ENCODE measurements around the gene STAMBP. TPM values are rescaled to one million over a fixed set of nuclear protein-coding genes. Genes with fewer than 3 reads are reported as not detected.
"Not testable (repeated sequence)": the region's sequence is repeated elsewhere in the genome, so short reads cannot be mapped to it uniquely, and the experiment has no call there.

Gene STAMBP
- total and polyA plus RNA-seq, 9 of the 15 experiments (the other 6 are each of a cell fraction or from before 2014, with no cell fraction given), result 36.9 to 75.2 (median 48.8) TPM

DNA sequence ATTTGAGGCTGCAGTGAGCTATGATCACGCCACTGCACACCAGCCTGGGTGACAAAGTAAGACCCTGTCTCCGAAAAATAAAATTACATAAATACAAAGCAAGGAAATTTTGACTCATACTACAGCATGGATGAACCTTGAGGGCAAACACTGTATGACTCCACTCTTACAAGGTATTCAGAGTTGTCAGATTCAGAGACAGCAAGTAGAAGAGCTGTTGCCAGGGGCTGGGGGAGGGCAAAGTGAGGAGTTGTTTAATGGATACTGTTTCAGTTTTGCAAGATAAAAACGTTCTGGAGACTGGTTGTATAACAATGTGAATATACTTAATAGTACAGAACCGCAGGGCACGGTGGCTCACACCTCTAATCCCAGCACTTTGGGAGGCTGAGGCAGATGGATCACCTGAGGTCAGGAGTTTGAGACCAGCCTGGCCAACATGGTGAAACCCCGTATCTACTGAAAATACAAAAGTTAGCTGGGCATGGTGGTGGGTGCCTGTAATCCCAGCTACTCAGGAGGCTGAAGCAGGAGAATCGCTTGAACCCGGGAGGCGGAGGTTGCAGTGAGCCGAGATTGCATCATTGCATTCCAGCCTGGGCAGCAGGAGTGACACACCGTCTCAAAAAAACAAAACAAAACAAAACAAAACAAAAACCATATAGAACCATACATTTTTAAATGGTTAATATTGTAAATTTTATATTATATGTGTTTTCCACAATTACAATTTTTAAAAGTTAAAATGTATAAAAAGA lies 59.0 kb downstream of the STAMBP start:
- POLR2A ChIA-PET, result not testable (repeated sequence)

More for the DNA sequence above, 59.0 kb downstream of the STAMBP start:
- CTCF ChIA-PET (ENCODE audit: low intra/inter-chr PET ratio), result interaction anchor here (0.7 kb wide), 1 partner anchor 234 kb away, joined by 3 read pairs; no protein-coding TSS in a partner anchor
- H3K9me3 ChIP-seq (replicated peaks; ENCODE audit: control insufficient read depth, insufficient read depth, low read depth, low read length); FAIRE-seq; BruUV-seq (replicated peaks); H3K27me3 ChIP-seq (ENCODE audit: control insufficient read depth in 2 of 2, insufficient read depth in 2 of 2, low read length in 2 of 2); intact Hi-C loops (cut with micrococcal nuclease); DNase-seq (ENCODE audit: extremely low read depth in 1 of 4, low spot score in 3 of 4); H3K9me1 ChIP-seq (ENCODE audit: control insufficient read depth, insufficient read depth, low read length); H3K27ac ChIP-seq (ENCODE audit: extremely low read depth, low read depth, low read length); H3K4me3 ChIP-seq; H3K4me2 ChIP-seq (ENCODE audit: insufficient read depth, low read length); H3K36me3 ChIP-seq (ENCODE audit: control insufficient read depth, insufficient read depth, low read length); H3K79me2 ChIP-seq (ENCODE audit: control insufficient read depth, insufficient read depth, low read length); H3K9ac ChIP-seq (ENCODE audit: insufficient read depth in 1 of 2, low read depth in 2 of 2, low read length in 2 of 2); H4K20me1 ChIP-seq (replicated peaks; ENCODE audit: control insufficient read depth, insufficient read depth, low read length); in situ Hi-C loops (cut with MboI); H3K4me1 ChIP-seq (replicated peaks in 1 of 2; ENCODE audit: control insufficient read depth in 2 of 2, insufficient read depth in 2 of 2, low read length in 2 of 2): not testable (repeated sequence)
- ATAC-seq, result peak; percentile 55
- peak overlapping the region; percentile 38; the same call in 1 of the 2 replicates for H2AFZ ChIP-seq (ENCODE audit: low read depth, low read length)
- TF ChIP-seq CEBPG (CRISPR knock-in tag; IDR thresholded peaks at IDR 0.05) (peak; percentile 75), CEBPG (tag; conservative IDR thresholded peaks at IDR 0.05 in 1 of 2, IDR thresholded peaks at IDR 0.05 in 1 of 2) (peak; percentile 81 to 85), SMARCE1 (IDR thresholded peaks at IDR 0.05) (0 out of 2 replicates have a peak, but pooled peaks have one; percentile 24), ATF7 (IDR thresholded peaks at IDR 0.05) (peak; percentile 60; the same call in 1 of the 2 replicates), ZSCAN32 (CRISPR knock-in tag; IDR thresholded peaks at IDR 0.05) (0 out of 2 replicates have a peak, but pooled peaks have one; percentile 37), CEBPB (tag; IDR thresholded peaks at IDR 0.05) (peak; percentile 80), NRF1 (conservative IDR thresholded peaks at IDR 0.05 in 1 of 2, IDR thresholded peaks at IDR 0.05 in 1 of 2) (0 out of 4 replicates have a peak, but pooled peaks of 1 of the 2 experiments have one; percentile 14), SMARCA4 (IDR thresholded peaks at IDR 0.05) (peak; percentile 34; the same call in 1 of the 2 replicates), EP400 (IDR thresholded peaks at IDR 0.05) (0 out of 2 replicates have a peak, but pooled peaks have one; percentile 33), DPF2 (IDR thresholded peaks at IDR 0.05) (peak; percentile 27; the same call in 1 of the 2 replicates), FOSL1 (tag; conservative IDR thresholded peaks at IDR 0.05) (0 out of 2 replicates have a peak, but pooled peaks have one; percentile 26), ZNF589 (CRISPR knock-in tag; IDR thresholded peaks at IDR 0.05; ENCODE audit: low read depth) (peak; percentile 50; the same call in 1 of the 2 replicates)
- TF ChIP-seq, protein P1, sequence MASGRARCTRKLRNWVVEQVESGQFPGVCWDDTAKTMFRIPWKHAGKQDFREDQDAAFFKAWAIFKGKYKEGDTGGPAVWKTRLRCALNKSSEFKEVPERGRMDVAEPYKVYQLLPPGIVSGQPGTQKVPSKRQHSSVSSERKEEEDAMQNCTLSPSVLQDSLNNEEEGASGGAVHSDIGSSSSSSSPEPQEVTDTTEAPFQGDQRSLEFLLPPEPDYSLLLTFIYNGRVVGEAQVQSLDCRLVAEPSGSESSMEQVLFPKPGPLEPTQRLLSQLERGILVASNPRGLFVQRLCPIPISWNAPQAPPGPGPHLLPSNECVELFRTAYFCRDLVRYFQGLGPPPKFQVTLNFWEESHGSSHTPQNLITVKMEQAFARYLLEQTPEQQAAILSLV (tag; IDR thresholded peaks at IDR 0.05), result peak; percentile 54; the same call in 1 of the 2 replicates
- TF ChIP-seq, protein P2, sequence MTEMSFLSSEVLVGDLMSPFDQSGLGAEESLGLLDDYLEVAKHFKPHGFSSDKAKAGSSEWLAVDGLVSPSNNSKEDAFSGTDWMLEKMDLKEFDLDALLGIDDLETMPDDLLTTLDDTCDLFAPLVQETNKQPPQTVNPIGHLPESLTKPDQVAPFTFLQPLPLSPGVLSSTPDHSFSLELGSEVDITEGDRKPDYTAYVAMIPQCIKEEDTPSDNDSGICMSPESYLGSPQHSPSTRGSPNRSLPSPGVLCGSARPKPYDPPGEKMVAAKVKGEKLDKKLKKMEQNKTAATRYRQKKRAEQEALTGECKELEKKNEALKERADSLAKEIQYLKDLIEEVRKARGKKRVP (CRISPR knock-in tag; IDR thresholded peaks at IDR 0.05), result peak; percentile 66; the same call in 1 of the 2 replicates
- TF ChIP-seq, protein P3, sequence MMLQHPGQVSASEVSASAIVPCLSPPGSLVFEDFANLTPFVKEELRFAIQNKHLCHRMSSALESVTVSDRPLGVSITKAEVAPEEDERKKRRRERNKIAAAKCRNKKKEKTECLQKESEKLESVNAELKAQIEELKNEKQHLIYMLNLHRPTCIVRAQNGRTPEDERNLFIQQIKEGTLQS (IDR thresholded peaks at IDR 0.05), result peak; percentile 96
- TF ChIP-seq, protein P3 (CRISPR knock-in tag; conservative IDR thresholded peaks at IDR 0.05), result not testable (repeated sequence)
- 22% methylated on average over 11 of the region's 11 CpGs for WGBS (ENCODE audit: insufficient coverage, low coverage, missing lambda C conversion rate)
